Measurements from ENCODE around the gene DNAH10. TPM values are rescaled to one million over a fixed set of nuclear protein-coding genes. Genes with fewer than 3 reads are reported as not detected.
"Not testable (repeated sequence)": the region's sequence is repeated elsewhere in the genome, so short reads cannot be mapped to it uniquely, and the experiment has no call there.

The DNAH10 gene
- total and polyA plus RNA-seq, 9 donors = 0.05 to 20.2 (median 0.72) TPM

- Histone ChIP-seq H3K4me1 (ENCODE audit: insufficient read depth) (no peaks in the 10 kb centered on the region), H3K36me3 (no peaks in the 10 kb centered on the region), H3K4me3 (no peak overlapping the region), H3K27me3 (no peaks in the 10 kb centered on the region), H3K9me3 (no peaks in the 10 kb centered on the region), H3K27ac (no peak overlapping the region)
- intact Hi-C loops (cut with DNase I) = loop anchor here in 2 of 4 donors (10.0 kb wide), 2 partner anchors 76 to 116 kb away; no protein-coding TSS in a partner anchor
- DNase-seq = no peak
- 75 to 78% (median 77%) methylated on average over 37 of the region's 37 CpGs for WGBS, 3 donors
- TF ChIP-seq CTCF (IDR thresholded peaks at IDR 0.05) (no peak), POLR2A (IDR thresholded peaks at IDR 0.05) (no peak)
Observed at GRCh38 chr12:123908884-123909725, 147.0 kb downstream of the DNAH10 start.

- no peak for TF ChIP-seq CTCF (IDR thresholded peaks at IDR 0.05)
- TF ChIP-seq POLR2A (IDR thresholded peaks at IDR 0.05) = no peak
- TF ChIP-seq EP300 (IDR thresholded peaks at IDR 0.05) = no peak
- Histone ChIP-seq H3K27me3 (no peaks in the 10 kb centered on the region), H3K27ac (no peak overlapping the region), H3K4me1 (ENCODE audit: insufficient read depth) (no peaks in the 10 kb centered on the region), H3K4me3 (no peak overlapping the region), H3K36me3 (no peaks in the 10 kb centered on the region), H3K9me3 (no peaks in the 10 kb centered on the region)
- no peak for DNase-seq
- intact Hi-C loops (cut with DNase I) = no loop called here
- 94 to 97% (median 96%) methylated on average over 8 of the region's 8 CpGs for WGBS, 3 donors
Observed at GRCh38 chr12:123910057-123910456, 148.0 kb downstream of the DNAH10 start.

GRCh38 chr12:123910761-123911193, 148.7 kb downstream of the DNAH10 start:
- no peak for DNase-seq

GRCh38 chr12:123911672-123912409, 149.7 kb downstream of the DNAH10 start:
- H3K27ac ChIP-seq; H3K4me3 ChIP-seq; H3K36me3 ChIP-seq; DNase-seq; H3K9me3 ChIP-seq; H3K4me1 ChIP-seq (ENCODE audit: insufficient read depth); H3K27me3 ChIP-seq; intact Hi-C loops (cut with DNase I): not testable (repeated sequence)
- WGBS, 3 donors = 65 to 67% methylated on average over 1 to 9 of the region's 9 CpGs; no CpG with 5 or more reads in 1 of the 3 donors

More at GRCh38 chr12:123910761-123911193, 148.7 kb downstream of the DNAH10 start:
- no peak overlapping the region for H3K4me3 ChIP-seq
- H3K27me3 ChIP-seq = no peaks in the 10 kb centered on the region
- WGBS, 3 donors = 59 to 79% (median 63%) methylated on average over 5 of the region's 5 CpGs
- no peaks in the 10 kb centered on the region for H3K9me3 ChIP-seq
- no peak overlapping the region for H3K27ac ChIP-seq
- no peaks in the 10 kb centered on the region for H3K4me1 ChIP-seq (ENCODE audit: insufficient read depth)
- TF ChIP-seq CTCF (IDR thresholded peaks at IDR 0.05) (no peak), POLR2A (IDR thresholded peaks at IDR 0.05) (no peak), EP300 (IDR thresholded peaks at IDR 0.05) (no peak)
- H3K36me3 ChIP-seq = no peaks in the 10 kb centered on the region
- intact Hi-C loops (cut with DNase I) = no loop called here
